HG02763 (cell line): ENCODE results near the gene POLR1A.

Experiments
- ATAC-seq: cut with Tn5 transposase; IDR thresholded peaks from one replicate; pipeline ENCODE4 v1.9.1; 2021; ENCODE audit warnings: mild to moderate bottlenecking, moderate library complexity; ENCODE audit not compliant: unreplicated experiment

Gene POLR1A

DNA sequence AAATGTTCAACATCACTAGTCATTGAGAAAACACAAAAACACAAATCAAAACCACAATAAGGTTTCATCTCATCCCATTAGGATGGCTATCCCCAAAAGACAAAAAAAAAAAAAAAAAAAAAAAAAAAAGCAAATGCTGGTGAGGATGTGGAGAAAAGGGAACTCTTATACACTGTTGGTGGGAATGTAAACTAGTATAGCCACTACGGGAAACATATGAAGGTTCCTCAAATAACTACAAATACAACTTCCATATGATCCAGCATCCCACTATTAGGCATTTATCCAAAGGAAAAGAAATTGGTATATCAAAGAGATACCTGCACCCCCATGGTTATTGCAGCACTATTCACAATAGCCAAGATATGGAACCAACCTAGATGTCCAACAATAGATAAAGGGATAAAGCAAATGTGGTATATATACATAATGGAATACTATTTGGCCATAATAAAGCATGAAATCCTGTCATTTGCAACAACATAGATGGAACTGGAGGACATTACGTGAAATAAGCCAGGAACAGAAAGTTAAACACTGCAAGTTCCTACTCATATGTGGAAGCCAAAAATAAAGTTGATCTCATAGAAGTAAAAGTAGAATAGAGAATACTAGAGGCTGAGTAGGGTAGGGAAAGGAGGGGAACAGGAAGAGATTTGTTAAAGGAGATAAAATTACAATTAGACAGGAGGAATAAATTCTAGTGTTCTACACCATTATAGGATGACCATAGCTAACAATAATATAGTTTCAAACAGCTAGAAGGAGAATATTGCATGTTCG, 8.4 kb downstream of the POLR1A start:
- no peak for ATAC-seq

DNA sequence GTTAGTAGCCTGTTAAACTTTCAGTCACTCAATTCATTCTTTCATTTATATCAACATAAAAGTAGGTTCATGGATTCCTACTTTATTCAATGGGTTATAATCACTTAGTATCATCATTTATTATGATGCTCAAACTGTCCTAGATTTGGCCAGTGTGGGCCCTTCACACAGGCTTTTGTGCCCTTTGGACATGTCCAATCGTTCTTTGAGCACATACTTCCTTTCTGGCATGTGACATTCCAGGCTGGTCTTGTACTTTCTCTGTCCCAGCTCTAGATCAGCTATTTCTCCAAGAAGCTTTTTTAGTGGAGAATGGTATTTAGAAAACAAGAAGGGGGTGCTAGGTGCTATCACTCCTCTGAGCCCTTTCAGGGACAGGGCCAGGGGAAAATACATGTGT, 11.5 kb downstream of the POLR1A start:
- no peak for ATAC-seq

DNA sequence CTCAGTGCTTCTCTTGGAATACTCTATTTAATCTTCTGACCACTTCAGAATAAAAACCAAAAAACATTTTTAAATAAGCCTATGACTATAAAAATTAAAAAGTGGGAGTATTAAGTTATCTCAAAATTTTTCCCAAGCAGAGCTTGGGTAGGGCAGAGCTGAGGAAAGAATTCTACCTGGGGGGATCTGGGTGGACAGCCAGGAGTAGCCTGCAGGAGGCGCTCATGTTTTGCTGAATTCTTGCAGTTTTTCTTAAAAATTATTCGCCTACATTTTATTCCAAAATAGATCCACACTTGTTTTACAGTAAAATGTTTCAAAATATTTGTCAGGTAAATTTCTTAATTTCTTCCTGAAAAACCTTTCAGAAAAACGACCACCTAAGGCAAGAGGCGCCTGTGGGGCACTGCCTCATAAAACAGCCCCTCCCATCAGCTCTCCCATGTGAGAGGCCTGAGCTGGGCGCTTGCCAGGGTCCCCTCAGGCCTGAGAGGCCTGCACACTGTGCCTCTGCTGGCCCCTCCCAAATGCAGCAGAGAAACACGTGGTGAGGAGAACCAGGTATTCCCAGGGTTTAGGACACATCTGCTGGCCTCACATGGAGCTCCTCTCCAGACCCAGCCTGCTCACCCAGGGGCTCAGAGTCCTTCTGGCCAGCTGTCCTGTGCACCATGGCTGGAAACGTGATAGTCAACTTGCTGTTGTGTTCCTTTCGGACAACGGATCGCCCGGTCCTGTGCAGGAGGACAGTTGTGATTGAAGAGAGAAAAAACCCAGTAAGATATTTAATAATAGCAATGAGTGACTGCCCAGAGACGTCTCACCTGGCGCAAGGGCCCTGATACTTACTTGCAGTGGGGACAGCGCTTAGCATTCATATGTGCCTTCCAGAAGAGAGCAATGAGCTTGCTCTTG, 17.5 kb downstream of the POLR1A start:
- ATAC-seq, result no peak

DNA sequence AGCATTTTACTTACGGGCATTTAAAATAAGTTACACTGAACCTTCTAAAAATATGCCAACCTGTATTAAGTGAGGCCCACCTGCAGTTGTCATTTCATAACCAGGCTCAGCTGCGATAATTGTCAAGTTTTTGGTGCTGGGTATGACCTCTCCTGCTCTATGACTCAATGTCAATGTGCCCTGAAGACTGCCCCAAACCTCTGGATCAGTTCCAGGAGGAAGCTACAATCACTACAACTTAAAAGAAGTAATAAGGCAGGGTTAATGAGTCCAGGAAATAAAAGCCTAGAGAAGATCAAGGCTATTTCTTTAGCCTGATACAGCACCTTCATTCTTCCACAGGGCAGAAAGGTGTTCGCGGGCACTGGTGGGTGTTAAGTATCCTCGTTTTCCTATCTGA, 22.9 kb downstream of the POLR1A start:
- no peak for ATAC-seq

DNA sequence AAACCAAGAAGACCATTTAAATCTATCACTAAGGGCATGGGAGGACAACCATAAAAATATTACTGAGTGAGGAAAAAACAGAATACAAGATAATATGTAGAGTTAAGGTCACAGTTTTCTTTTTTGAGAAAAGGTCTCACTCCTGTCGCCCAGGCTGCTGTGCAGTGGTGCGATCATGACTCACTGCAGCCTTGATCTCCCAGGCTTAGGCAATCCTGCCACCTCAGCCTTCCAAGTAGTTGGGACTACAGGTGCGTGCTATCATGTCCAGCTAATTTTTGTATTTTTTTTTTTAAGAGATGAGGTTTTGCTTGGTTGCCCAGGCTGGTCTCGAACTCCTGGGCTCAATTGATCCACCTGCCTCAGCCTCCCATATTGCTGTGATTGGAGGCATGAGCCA, 24.0 kb downstream of the POLR1A start:
- no peak for ATAC-seq

DNA sequence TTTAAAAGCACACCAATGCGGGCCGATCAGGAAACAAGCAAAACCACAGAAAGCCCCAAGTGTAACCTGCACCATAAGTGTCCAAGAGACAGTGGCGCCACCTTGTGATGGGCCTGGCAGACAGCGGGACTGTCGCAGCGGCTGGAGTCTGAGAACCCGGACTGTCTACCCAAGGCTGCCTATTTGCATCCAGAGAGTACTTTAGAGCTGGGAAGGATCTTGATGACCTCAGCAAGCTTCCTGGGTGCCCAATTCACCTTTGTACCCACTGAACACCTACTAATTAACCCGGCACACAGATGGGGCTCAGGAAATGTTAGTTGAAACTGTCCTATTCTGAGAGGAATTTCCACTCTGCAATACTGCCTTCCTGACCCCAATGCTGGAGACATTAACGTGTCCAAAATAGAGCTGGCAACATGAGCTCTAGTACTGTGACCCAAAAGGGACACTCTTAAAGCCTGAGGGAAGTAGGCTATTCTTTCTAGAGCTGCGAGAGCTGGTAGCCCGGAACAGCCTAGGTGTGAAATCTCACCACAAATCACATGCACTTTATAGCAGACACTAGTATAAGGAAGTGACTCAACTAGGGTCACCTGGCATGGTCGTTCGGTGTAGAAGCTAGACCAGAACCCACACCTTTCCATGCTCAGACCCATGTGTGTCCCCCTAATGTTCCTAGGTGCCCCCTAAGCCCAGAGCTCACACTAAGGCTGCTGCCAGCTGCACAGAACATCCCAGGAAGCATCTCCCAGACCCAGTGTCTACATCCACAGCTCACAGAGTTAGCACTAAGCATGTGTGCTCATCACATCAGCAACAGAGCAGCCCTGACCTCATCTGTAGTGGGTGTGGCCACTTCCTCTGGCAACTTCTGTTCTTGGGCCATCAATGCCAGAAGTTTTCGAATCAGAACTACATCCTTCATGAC, 25.4 kb downstream of the POLR1A start:
- peak; percentile 66 for ATAC-seq

DNA sequence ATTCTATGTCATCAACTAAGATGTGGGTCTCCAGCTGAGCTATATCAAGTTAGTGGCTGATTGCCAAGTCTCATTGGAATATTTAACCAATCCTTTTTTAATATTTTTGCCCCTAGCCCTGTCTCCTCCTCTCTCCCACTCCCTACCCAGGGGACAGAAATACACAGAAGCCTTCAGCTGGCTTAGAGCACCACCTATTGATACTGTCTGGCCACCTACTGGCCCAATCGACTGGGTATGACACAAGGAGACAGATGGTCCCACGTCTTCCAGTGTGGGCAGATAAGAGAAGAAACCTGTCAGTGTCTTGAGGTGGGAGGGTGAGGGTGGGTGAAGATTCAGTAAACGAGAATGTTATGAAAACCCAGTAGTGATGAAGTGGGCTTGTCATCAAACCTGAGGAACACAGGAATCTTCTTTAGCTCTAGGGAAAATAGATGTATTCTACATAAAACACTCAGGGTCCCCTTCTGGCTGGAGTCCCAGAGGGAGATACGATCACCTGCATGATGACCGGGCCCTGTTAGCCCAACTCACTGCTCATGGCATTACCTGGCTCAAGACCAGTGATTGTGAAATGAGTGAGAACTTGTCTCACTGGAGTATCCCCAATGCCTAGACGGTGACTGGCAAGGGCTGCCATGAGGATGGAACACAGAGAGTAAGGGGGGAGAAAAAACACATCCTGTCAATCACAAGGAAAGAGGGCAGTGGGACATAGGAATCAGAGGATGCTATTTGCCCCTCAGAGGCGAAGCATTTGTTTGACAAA, 26.7 kb downstream of the POLR1A start:
- ATAC-seq, result no peak

DNA sequence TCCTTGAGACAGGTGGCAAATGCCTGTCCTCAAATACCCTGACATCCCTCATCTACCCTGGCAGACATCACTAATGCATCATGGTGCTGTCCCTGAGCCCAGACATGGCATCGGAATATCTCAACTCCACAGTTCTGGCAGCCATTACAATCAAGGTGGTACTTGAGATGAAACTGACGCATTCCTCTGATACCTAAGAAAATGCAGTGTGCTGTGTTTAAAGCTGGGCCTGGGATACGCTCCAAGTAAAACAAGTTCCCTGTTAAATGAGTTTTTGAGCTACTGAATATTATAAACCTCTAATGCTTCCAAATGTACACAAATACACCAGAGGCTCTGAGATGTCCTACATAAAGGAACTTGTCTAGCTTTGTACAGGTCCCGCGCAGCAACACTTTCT, 29.8 kb downstream of the POLR1A start:
- no peak for ATAC-seq

DNA sequence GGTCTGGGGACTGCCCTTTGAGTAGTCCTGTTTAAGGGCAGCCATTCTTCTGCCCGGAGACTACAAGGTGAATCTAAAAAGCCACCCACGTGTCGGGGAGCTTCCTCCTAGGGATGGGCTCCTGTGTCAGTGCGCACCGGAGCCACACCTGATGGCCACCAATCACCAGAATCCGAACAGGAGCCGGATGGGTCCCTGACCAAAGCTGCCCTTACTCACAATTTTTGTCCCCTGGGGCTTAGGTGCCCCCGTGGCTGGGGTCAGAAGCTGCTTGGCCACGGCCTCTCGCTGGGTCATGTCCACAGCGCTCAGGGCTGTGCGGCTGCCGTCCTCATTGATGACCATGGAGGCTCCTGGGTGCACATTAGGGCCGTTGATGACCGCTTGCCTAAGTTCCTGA, 30.9 kb downstream of the POLR1A start:
- no peak for ATAC-seq

DNA sequence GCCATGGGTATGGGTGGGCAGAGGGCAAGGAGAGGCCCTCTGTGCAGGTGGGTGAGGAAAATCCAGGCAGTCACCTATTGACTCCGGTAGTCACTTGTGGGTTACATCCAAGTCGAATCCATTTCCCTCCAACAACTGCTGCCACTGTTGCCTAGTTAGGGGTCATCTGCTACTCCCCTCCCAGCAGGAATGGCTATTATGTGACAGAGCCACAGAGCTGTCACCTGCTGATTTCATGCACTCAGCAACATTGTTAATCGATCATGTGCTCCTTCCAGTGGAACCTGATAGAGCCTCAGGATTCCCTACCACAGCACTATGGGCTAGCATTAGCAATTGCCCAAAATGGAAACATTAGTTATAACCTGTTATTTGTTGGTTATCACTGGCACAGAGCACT, 31.4 kb downstream of the POLR1A start:
- no peak for ATAC-seq

DNA sequence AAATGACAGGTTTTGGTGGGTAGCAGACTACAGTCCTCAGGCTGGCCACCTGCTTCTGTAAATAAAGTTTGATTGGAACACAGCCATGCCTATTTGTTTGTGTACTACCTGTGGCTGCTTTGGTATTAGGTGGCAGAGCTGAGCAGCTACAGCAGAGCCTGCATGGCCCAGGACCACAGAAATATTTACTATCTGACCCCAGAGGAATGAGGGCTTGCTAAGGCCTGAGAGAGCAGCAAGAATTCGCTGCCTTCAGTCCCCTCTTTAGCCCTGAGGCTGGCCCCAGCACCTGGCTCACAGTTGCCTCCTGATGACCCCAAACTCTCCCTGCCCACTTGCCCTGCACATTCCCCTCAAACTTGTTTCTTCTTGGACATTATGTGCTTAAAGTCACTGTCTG, 32.5 kb downstream of the POLR1A start:
- no peak for ATAC-seq

DNA sequence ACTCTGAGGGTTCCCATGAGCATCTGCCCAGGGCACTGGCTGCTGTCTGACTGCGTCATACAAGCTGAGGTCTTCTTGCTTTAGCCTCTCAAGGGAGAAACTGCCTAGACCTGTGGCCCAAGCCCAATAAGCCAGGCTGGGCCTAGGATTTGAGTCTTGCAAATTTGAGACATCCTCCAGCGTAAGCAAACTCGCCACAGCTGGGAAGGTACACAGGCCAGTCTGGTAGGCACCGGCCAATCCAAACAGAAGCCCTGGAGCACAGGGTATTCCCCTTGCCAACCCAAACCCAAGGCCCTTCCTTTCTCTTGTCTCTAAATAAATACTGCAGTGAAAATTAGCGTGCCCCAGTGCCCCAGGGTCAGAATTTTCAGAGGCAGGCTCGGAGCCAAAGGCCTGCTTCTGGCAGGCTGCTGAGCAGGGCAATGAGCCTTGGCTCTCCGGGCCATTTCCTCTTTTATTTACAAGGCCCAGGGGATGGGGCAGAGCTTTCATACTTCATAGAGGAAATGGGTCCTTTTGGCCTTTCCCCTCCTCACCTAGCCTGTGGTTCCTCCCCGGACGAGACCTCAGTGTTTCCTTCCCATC, 33.3 kb downstream of the POLR1A start:
- ATAC-seq, result peak; percentile 45

DNA sequence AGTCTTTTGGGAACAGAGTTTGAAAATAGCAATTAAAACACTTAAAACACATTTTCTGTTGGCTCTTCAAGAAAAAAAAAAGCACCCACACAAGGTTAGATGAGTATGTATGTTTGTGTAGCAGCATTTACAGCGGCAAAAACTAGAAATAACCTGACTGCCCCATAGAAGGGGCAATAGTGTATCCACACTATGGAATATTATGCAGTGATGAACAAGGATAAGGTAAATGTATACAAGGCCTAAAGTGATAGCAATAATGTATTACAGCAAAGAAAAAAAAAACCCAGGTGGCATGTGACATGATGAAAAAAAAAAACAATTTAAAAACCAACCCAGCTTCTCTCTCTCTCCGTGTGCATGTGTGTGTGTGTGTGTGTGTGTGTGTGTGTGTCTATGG, 34.8 kb downstream of the POLR1A start:
- no peak for ATAC-seq

DNA sequence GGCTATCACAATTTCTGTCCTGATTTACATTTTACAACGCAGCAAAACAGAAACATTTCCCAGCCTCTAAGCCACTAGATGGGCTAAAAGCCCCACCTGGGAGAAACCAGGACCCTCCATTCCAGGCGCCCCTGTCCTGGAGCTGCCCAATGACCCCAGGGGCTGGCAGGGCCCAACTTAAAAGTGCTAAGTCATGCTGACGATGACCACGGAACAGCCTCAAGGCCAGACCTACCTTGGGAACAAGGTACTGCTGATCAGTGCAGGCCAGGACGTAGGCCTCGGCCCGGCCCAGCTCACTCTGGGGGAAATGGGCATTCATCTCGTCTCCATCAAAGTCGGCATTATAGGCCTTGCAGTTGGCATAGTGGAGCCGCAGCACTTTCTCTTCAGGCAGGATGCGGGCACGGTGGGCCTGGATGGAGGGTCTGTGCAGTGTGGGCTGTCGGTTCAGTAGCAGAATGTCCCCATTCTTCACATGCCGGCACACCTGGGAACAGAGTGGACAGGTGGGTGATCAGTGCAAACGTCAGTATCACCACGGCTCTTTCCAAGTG, 35.8 kb downstream of the POLR1A start:
- no peak for ATAC-seq

DNA sequence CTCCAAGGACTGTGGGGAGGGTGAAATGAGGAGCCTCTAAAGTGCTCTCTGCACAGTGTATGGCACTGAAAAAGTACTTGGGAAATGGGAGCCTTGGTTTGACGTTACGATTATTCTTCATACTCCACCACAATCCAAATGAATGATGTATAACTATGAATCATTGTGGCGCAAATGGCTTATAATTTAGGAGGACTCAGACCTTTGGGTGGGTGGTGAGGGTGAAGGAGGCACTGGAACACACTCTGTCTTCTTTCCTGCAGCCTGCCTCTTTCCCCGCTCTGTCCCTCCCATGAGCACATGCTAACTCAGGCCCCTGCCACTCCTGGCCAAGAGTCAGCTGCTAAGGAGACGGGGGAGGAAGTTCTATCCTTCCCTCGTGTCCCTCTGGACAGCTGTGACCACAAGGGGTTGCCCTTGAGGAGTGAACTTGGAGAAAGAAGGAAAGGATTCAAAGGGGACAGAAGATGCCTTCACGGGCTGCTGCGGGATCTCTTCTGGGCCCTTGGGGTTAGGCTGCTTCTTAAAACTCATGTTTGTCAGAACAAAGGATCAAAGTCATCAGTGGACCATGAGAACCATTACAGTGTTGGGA, 36.5 kb downstream of the POLR1A start:
- no peak for ATAC-seq

DNA sequence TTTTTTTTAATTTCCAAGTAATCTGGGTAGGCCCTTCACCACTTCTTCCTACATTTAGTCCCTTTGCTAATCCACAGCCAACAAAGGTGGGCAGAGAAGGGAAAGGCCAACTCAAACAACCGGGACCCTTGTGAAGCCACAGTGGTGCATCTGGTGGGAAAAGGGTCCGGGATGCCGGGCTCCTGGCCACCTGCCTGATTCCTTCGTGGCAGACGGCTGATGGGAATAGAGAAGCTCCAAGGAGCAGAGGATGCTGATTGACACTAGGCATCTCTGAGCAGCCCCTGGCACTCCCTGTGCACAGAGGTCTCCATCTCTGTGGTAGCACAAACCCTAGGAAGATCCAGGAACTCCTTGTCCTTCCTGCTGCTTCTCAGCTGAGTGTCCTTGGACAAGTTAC, 37.0 kb downstream of the POLR1A start:
- no peak for ATAC-seq

DNA sequence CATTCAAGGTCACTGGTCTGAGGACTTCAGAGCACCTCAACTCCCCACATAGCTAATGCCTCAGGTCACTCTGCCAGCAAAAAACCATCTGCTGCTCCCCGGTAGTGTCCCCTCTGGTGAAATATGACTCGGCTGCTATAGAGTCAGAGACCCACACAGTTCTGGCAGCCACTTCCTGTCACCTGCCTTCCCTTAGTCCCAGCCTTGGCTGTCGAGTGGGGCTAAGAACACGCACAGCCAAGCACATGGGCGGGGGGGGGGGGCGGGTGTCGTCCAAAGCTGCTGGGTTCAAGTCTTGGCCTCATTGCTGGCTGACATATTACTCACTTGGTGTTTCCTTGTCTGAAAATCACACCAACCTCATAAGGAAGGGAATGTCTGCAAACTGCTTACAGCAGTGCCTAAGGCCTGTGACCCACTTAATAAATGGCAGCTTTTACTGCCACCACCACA, 37.5 kb downstream of the POLR1A start:
- ATAC-seq, result no peak

DNA sequence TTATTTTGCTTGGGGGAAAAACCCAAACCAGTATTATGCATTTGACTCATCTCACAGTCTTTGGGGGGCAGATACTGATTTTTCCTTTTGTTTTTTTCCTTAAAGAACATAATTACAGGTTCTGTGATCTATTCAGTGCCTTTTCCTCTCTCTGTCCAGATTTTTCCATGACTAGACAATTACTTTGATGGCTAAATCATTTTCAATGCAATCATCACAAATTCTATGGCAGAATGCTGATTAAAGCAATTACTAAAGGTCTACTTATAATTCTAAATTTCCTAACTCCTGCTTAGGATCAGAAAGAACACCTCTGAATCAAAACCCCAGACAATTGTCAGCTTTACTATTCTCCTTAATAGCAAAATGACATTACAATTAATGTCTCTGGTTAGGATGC, 38.8 kb downstream of the POLR1A start:
- no peak for ATAC-seq

DNA sequence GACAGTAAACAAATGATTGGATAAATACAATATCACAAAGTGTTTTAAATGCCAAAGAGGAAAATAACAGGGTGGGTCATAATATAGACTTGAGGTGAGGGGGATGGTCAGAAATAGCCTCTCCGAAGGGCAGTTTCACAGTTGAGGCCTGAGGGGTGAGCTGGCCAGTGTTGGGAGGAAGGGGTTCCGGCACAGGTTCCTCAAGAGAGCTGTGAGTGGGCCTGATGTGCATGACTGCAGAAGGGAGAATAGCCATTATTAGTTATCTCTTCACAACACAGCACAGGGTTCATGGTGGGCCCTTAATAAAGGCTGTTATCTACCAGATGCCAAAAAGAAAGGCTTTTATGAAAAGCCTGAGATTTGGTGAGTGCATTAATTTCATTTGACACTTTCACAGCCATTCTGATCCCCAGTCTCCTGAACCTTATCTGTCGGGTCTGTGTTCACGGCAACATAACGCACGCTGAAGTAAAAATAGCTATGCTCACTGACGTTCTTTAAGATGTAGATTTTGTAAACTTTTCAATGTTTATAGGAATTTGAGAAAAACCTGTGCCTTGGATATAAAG, 39.6 kb downstream of the POLR1A start:
- no peak for ATAC-seq
